GM15510 (cell line): Measurements from ENCODE around the gene BCORL1.

Experiments used
- POLR2A ChIP-seq: IDR thresholded peaks from 3 replicates; pipeline ENCODE4 v1.6.1; 2011; ENCODE audit warnings: borderline replicate concordance; ENCODE audit not compliant: insufficient read length; ENCODE audit errors: extremely low read depth

The BCORL1 gene

GRCh38 chrX:130055103-130055502 lies 72.7 kb downstream of the BCORL1 start:
- no peak for TF ChIP-seq POLR2A

DNA sequence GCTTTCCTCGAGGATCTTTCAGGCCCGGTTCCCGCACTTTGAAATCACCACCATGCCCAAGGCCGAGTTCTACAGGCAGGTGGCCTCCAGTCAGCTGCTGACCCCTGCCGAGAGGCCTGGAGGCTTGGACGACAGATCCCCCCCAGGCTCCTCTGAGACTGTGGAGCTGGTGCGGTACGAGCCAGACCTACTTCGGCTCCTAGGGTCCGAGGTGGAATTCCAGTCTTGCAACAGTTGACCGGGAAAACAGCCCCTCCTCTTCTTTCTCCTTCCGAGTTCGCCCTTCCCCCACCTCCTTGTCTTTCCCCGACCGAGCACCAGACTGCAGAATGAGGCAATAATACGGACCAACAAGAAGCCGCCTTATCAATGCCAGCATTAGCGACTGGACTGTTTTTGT lies 73.5 kb downstream of the BCORL1 start:
- no peak for TF ChIP-seq POLR2A

DNA sequence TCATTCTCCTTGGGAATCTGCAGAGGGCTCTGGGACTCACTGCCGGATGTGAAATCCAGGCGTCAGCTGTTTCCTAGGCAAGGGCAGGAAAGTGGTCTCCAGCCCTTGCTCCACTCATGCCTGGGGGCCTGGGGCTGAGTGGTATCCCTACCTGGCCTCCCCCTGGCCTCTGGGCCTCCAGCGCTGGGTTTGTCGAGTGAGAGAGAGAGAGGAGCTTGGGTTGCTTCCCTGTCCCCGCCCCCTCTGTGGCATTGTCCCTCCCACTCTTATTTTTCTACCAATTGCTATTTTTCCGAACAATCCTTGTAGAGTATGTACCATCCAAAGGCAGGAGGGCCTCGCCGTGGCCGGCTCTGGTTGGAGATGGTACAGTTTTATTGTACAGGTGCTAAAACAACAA lies 74.8 kb downstream of the BCORL1 start:
- no peak for TF ChIP-seq POLR2A

GRCh38 chrX:130058652-130059051 lies 76.2 kb downstream of the BCORL1 start:
- no peak for TF ChIP-seq POLR2A

GRCh38 chrX:130060122-130061069 lies 78.0 kb downstream of the BCORL1 start:
- TF ChIP-seq POLR2A = no peak

DNA sequence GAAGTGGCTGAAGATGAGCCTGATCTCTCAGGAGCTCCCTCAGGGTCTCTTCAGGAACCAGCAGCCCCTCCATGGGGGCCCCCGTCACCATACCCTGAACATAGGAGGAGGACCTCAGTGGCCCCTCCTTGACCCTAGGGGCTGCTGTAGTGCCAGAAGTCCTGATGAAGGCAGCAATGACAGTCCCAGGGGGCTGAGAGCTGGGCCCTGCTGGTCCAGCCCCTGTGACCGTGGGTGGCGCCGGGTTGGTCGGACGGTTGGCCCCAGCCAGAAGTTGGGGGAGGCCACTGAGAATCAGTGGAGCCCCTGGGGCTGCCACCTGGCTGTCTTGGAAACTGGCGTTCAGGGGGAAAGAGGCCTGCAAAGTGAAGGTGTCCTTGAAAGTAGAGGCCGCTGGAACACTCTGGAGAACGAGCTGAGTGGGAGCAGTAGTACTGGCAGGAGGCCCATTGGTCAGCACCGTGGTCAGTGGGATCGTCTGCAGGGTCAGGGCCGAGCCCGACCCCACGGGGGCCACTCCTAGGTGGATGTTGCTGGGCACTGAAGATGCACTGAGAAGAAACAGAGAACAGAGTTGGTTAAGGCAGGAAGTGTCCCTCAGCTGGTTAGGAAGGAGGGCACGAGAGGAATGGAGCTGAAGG lies 84.7 kb downstream of the BCORL1 start:
- no peak for TF ChIP-seq POLR2A

DNA sequence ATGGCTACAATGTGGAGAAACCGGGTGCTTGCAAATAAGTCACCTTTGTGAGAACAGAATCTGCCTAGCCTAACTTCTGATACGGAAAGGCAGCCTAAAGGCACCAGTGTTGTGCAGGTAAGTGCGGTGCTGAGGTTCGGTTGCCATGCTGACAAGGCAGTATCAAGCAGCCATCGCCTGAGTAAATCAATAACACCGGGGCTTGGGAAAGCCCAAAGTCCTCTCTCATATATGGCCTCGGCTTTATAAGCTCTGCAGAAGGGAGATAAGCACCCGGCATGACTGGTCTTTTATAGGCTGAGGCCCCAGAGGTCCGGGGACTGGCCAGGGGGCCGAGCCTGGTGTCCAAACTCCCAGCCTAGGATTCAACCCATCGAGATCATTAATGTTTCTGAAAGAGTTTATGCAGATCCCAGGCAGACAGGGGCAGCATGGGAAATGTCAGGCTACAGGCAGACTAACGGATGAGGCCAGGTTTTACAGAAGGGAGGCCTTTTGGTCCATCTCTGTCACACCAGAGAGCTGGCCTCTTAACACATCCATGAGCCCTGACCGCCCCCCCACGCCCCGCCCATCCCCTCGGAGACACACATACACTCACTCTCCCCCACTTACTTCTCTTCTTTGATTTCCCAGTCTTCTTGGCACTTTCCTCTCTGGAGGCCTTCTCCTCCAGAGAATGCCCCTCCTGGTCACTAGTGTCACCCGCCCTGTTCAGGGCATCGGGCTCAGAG lies 89.3 kb downstream of the BCORL1 start:
- no peak for TF ChIP-seq POLR2A

GRCh38 chrX:130072345-130072740 lies 89.9 kb downstream of the BCORL1 start:
- no peak for TF ChIP-seq POLR2A

DNA sequence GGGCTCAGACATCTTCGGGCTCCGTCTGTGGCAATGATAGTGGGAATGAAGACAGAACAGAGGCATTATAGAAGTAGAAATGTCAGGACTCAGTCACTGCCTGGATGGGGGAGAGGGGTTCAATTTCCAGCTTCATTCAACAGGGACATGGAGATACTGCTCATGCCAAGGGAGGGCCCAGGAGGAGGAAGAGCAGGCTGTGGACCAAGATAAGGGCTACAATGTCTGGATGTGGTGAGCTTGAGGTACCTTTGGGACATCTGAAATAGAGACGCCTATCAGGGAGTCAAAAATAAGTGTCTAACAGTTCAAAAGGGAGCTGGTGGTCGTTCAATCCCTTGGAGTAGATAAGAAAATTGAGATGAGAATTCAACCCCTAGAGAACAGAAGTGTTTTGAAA lies 93.3 kb downstream of the BCORL1 start:
- no peak for TF ChIP-seq POLR2A

GRCh38 chrX:130079824-130080406 lies 97.5 kb downstream of the BCORL1 start:
- no peak for TF ChIP-seq POLR2A

GRCh38 chrX:130080791-130081367 lies 98.4 kb downstream of the BCORL1 start:
- TF ChIP-seq POLR2A = no peak

DNA sequence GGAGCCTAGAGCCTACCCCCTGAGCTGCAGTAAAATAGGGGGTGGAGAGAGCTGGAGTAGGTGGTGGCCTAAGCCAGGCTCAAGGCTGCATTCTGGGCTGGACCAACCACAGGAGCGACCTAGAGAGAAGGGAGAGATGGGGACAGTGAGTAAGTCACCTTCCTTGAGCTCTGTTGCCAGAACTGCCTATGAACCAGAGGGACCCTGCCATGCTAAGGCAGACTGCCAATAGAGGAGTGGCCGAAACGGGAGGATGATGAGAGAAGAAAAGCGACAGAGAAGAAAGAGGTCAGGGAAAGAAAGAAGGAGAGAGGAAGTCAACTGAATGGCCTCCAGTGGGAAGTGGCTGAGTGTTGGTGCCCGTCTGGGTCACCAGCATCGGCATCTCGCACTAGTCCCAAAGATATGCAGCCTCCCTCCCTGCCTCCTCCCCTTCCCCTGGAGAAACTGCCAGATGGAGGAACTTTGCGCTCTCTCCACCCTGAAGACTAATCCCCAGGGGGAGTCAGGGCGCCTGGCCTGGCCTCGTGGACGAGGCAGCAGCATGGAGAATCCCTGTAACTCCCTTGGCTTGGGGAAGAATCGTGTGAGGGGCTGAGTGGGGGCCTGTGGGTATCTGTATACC lies 99.1 kb downstream of the BCORL1 start:
- no peak for TF ChIP-seq POLR2A

GRCh38 chrX:130082244-130083106 lies 100.0 kb downstream of the BCORL1 start:
- no peak for TF ChIP-seq POLR2A
